ENCODE results near the gene SKI. TPM values are rescaled to one million over a fixed set of nuclear protein-coding genes. Genes with fewer than 3 reads are reported as not detected.

Gene SKI
- total and polyA plus RNA-seq, 2 of the 8 experiments (the other 6 are each of a cell fraction or from before 2014, with no cell fraction given) = 8.3 to 87.6 TPM

- no peak for TF ChIP-seq RNF2 (IDR thresholded peaks at IDR 0.05; ENCODE audit: borderline replicate concordance, low read depth, low read length, missing control alignments, poor library complexity, severe bottlenecking)
Observed at GRCh38 chr1:2323451-2323974, 95.4 kb downstream of the SKI start (continued).

All from H1 (cell line).